ENCODE data around the gene SIN3B. TPM values are rescaled to one million over a fixed set of nuclear protein-coding genes. Genes with fewer than 3 reads are reported as not detected.

Gene SIN3B
- total and polyA plus RNA-seq, 2 donors from 2014 or later, result 12.2 to 62.0 TPM

DNA sequence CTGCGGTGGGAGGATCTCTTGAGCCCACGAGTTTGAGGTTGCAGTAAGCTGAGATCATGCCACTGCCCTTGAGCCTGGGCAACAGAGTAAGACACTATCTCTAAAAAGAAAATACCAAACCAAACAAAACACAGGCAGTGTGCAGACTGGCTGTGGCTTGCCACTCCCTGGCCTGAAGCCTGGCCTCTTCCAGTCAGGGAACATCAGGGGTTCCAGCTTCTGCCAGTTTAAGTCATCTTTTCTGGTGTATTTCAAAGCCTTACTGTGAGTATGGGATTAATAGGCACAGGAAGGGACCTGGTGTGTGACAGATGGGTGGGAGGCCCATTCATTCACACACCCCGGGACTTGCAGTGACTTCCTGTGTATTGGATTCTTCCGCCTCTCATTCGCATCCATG lies 32.6 kb downstream of the SIN3B start:
- H3K27me3 ChIP-seq (ENCODE audit: control insufficient read depth, insufficient read depth, low read length), result no peaks in the 10 kb centered on the region
- FAIRE-seq (no peak), DNase-seq (no peak)
- TF ChIP-seq CTCF (IDR thresholded peaks at IDR 0.05; ENCODE audit: borderline replicate concordance, extremely low read depth, insufficient read depth), result no peak
- H3K9ac ChIP-seq (ENCODE audit: low read length in 3 of 3), result no peak overlapping the region
- no peak overlapping the region for H3K27ac ChIP-seq (ENCODE audit: low read depth in 2 of 2, low read length in 2 of 2)
- no peak overlapping the region for H3K4me3 ChIP-seq (ENCODE audit: low read length in 3 of 3)
- peaks cover 0 to 27% (median 21%) of the 10 kb centered on the region in 3 donors for H3K36me3 ChIP-seq (ENCODE audit: control insufficient read depth in 2 of 3, insufficient read depth in 3 of 3, low read length in 3 of 3)
- intact Hi-C loops (cut with DNase I), result no loop called here
- H3K9me3 ChIP-seq (ENCODE audit: control insufficient read depth in 2 of 3, insufficient read depth in 1 of 3, low read length in 3 of 3), result no peaks in the 10 kb centered on the region
- H3K4me1 ChIP-seq (ENCODE audit: control insufficient read depth in 2 of 3, insufficient read depth in 2 of 3, low read depth in 1 of 3, low read length in 3 of 3), result no peaks in the 10 kb centered on the region

- no peak for FAIRE-seq
- Histone ChIP-seq H3K9ac (ENCODE audit: low read length in 3 of 3) (no peak overlapping the region), H3K4me3 (ENCODE audit: low read length in 3 of 3) (no peak overlapping the region), H3K27me3 (ENCODE audit: control insufficient read depth, insufficient read depth, low read length) (no peaks in the 10 kb centered on the region), H3K9me3 (ENCODE audit: control insufficient read depth in 2 of 3, insufficient read depth in 1 of 3, low read length in 3 of 3) (no peaks in the 10 kb centered on the region), H3K4me1 (ENCODE audit: control insufficient read depth in 2 of 3, insufficient read depth in 2 of 3, low read depth in 1 of 3, low read length in 3 of 3) (no peaks in the 10 kb centered on the region), H3K36me3 (ENCODE audit: control insufficient read depth in 2 of 3, insufficient read depth in 3 of 3, low read length in 3 of 3) (peaks cover 0 to 38% (median 22%) of the 10 kb centered on the region in 3 donors), H3K27ac (ENCODE audit: low read depth in 2 of 2, low read length in 2 of 2) (no peak overlapping the region)
- intact Hi-C loops (cut with DNase I), result no loop called here
- DNase-seq, result no peak
- TF ChIP-seq CTCF (IDR thresholded peaks at IDR 0.05; ENCODE audit: borderline replicate concordance, extremely low read depth, insufficient read depth), result no peak
These were observed 33.7 kb downstream of the SIN3B start for GRCh38 chr19:16862826-16863415.

- Histone ChIP-seq H3K27me3 (ENCODE audit: control insufficient read depth, insufficient read depth, low read length) (no peaks in the 10 kb centered on the region), H3K4me1 (ENCODE audit: control insufficient read depth in 2 of 3, insufficient read depth in 2 of 3, low read depth in 1 of 3, low read length in 3 of 3) (no peaks in the 10 kb centered on the region), H3K9me3 (ENCODE audit: control insufficient read depth in 2 of 3, insufficient read depth in 1 of 3, low read length in 3 of 3) (no peaks in the 10 kb centered on the region), H3K4me3 (ENCODE audit: low read length in 3 of 3) (no peak overlapping the region), H3K36me3 (ENCODE audit: control insufficient read depth in 2 of 3, insufficient read depth in 3 of 3, low read length in 3 of 3) (peaks cover 0 to 50% (median 25%) of the 10 kb centered on the region in 3 donors), H3K27ac (ENCODE audit: low read depth in 2 of 2, low read length in 2 of 2) (no peak overlapping the region), H3K9ac (ENCODE audit: low read length in 3 of 3) (no peak overlapping the region)
- no peak for DNase-seq
- no peak for FAIRE-seq
- intact Hi-C loops (cut with DNase I), result no loop called here
- TF ChIP-seq CTCF (IDR thresholded peaks at IDR 0.05; ENCODE audit: borderline replicate concordance, extremely low read depth, insufficient read depth), result no peak
These were observed 38.0 kb downstream of the SIN3B start for GRCh38 chr19:16867211-16867610.
